Measurements from ENCODE around the gene XPR1. TPM values are rescaled to one million over a fixed set of nuclear protein-coding genes. Genes with fewer than 3 reads are reported as not detected.

Gene XPR1
- total and polyA plus RNA-seq, 10 of the 15 experiments (the other 5 are each of a cell fraction or from before 2014, with no cell fraction given): 1.1 to 33.9 (median 11.3) TPM

DNA sequence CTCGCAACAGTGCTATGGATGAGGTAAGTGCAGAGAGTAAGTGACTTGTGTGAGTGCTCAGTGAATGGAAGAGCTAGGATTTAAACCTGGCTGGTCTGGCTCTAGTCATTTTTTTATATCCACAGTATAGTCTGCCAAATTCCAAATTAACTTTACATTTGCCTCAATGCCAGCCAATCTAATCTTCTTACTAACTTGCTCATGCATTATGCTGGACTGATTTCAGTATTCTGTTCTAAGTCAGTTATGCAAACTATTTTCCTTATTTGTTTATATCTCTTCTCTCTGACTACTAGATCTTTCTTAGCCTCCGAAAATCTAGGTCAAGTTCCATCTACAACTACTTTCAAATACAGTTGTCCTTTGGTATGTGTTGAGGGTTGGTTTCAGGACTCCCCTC lies 133.3 kb downstream of the XPR1 start:
- DNase-seq (ENCODE audit: low read depth, low spot score) (no peak), FAIRE-seq (no peak), ATAC-seq (no peak)
- Histone ChIP-seq H3K27ac (ENCODE audit: control insufficient read depth, insufficient read depth) (no peak overlapping the region), H3K79me2 (ENCODE audit: control insufficient read depth, insufficient read depth, low read length) (no peaks in the 10 kb centered on the region), H3K4me1 (ENCODE audit: control insufficient read depth, insufficient read depth, low read length) (no peaks in the 10 kb centered on the region; the same call in 1 of the 2 replicates), H4K20me1 (ENCODE audit: control insufficient read depth, insufficient read depth) (no peaks in the 10 kb centered on the region), H3K4me2 (ENCODE audit: control insufficient read depth, insufficient read depth) (no peak overlapping the region), H3K9ac (ENCODE audit: control insufficient read depth, insufficient read depth, low read length) (no peak overlapping the region), H3K27me3 (replicated peaks in 1 of 2; ENCODE audit: control insufficient read depth in 2 of 2, insufficient read depth in 2 of 2, low read length in 1 of 2) (no peaks in the 10 kb centered on the region), H3K4me3 (no peak overlapping the region), H3K9me3 (replicated peaks; ENCODE audit: control insufficient read depth, insufficient read depth, low read length) (no peaks in the 10 kb centered on the region; the same call in 2 of the 3 replicates), H3K36me3 (ENCODE audit: control insufficient read depth in 2 of 2, insufficient read depth in 2 of 2, low read length in 1 of 2) (no peaks in the 10 kb centered on the region), H2AFZ (ENCODE audit: control insufficient read depth, low read depth, low read length) (no peak overlapping the region)
- in situ Hi-C loops (cut with MboI) (no loop called here), intact Hi-C loops (cut with micrococcal nuclease; ENCODE audit: unreplicated experiment) (no loop called here)
- TF ChIP-seq, protein P1, sequence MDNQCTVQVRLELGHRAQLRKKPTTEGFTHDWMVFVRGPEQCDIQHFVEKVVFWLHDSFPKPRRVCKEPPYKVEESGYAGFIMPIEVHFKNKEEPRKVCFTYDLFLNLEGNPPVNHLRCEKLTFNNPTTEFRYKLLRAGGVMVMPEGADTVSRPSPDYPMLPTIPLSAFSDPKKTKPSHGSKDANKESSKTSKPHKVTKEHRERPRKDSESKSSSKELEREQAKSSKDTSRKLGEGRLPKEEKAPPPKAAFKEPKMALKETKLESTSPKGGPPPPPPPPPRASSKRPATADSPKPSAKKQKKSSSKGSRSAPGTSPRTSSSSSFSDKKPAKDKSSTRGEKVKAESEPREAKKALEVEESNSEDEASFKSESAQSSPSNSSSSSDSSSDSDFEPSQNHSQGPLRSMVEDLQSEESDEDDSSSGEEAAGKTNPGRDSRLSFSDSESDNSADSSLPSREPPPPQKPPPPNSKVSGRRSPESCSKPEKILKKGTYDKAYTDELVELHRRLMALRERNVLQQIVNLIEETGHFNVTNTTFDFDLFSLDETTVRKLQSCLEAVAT (IDR thresholded peaks at IDR 0.05): no peak
- TF ChIP-seq, protein P2, sequence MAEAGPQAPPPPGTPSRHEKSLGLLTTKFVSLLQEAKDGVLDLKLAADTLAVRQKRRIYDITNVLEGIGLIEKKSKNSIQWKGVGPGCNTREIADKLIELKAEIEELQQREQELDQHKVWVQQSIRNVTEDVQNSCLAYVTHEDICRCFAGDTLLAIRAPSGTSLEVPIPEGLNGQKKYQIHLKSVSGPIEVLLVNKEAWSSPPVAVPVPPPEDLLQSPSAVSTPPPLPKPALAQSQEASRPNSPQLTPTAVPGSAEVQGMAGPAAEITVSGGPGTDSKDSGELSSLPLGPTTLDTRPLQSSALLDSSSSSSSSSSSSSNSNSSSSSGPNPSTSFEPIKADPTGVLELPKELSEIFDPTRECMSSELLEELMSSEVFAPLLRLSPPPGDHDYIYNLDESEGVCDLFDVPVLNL (IDR thresholded peaks at IDR 0.05; ENCODE audit: low read depth, low read length): no peak
- no peak for TF ChIP-seq POLR2AphosphoS5 (IDR thresholded peaks at IDR 0.05; ENCODE audit: low read length)
- CTCF ChIA-PET: no interaction called here
- WGBS (ENCODE audit: insufficient coverage, insufficient replicate concordance, low lambda C conversion rate, missing lambda C conversion rate): 66% methylated on average over 2 of the region's 2 CpGs
- BruUV-seq (replicated peaks): no TSS peak
- POLR2A ChIA-PET: no interaction called here
- RAD21 ChIA-PET (ENCODE audit: unreplicated experiment): no interaction called here
- SMC1A ChIA-PET (ENCODE audit: uncharacterized antibody, unreplicated experiment): no interaction called here

DNA sequence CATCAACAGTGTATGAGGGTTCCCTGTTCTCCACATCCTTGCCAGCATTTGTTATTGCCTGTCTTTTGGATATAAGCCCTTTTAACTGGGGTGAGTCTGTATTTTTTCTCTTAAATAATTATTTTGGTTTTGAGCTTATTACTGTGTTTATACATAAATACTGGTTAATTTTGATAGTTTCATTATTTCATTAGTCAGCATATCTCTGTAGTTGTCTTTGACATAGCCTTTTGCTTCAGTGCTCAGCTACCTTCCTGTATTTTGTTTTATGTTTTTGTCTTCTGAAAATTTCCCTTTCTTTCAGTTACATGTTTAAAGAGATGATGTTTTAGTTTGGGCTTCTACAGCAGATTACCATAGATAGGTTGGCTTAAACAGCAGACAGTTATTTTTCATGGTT lies 138.1 kb downstream of the XPR1 start:
- Histone ChIP-seq H3K4me1 (ENCODE audit: control insufficient read depth, insufficient read depth, low read length) (no peaks in the 10 kb centered on the region; the same call in 1 of the 2 replicates), H3K79me2 (ENCODE audit: control insufficient read depth, insufficient read depth, low read length) (no peaks in the 10 kb centered on the region), H3K27me3 (replicated peaks in 1 of 2; ENCODE audit: control insufficient read depth in 2 of 2, insufficient read depth in 2 of 2, low read length in 1 of 2) (no peaks in the 10 kb centered on the region), H3K9ac (ENCODE audit: control insufficient read depth, insufficient read depth, low read length) (no peak overlapping the region), H3K9me3 (replicated peaks; ENCODE audit: control insufficient read depth, insufficient read depth, low read length) (no peaks in the 10 kb centered on the region; the same call in 2 of the 3 replicates), H2AFZ (ENCODE audit: control insufficient read depth, low read depth, low read length) (no peak overlapping the region), H3K36me3 (ENCODE audit: control insufficient read depth in 2 of 2, insufficient read depth in 2 of 2, low read length in 1 of 2) (no peaks in the 10 kb centered on the region), H3K4me2 (ENCODE audit: control insufficient read depth, insufficient read depth) (no peak overlapping the region; the same call in 1 of the 2 replicates), H3K4me3 (no peak overlapping the region), H3K27ac (ENCODE audit: control insufficient read depth, insufficient read depth) (no peak overlapping the region), H4K20me1 (ENCODE audit: control insufficient read depth, insufficient read depth) (no peaks in the 10 kb centered on the region)
- no TSS peak for BruUV-seq (replicated peaks)
- FAIRE-seq (no peak), ATAC-seq (no peak), DNase-seq (ENCODE audit: low read depth, low spot score) (no peak)
- no peak for TF ChIP-seq ZZZ3 (IDR thresholded peaks at IDR 0.05; ENCODE audit: control insufficient read depth, insufficient read length, low read depth)
- no peak for TF ChIP-seq BCL11A (IDR thresholded peaks at IDR 0.05; ENCODE audit: low read depth, low read length)
- TF ChIP-seq, protein P3, sequence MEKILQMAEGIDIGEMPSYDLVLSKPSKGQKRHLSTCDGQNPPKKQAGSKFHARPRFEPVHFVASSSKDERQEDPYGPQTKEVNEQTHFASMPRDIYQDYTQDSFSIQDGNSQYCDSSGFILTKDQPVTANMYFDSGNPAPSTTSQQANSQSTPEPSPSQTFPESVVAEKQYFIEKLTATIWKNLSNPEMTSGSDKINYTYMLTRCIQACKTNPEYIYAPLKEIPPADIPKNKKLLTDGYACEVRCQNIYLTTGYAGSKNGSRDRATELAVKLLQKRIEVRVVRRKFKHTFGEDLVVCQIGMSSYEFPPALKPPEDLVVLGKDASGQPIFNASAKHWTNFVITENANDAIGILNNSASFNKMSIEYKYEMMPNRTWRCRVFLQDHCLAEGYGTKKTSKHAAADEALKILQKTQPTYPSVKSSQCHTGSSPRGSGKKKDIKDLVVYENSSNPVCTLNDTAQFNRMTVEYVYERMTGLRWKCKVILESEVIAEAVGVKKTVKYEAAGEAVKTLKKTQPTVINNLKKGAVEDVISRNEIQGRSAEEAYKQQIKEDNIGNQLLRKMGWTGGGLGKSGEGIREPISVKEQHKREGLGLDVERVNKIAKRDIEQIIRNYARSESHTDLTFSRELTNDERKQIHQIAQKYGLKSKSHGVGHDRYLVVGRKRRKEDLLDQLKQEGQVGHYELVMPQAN (conservative IDR thresholded peaks at IDR 0.05): no peak
- TF ChIP-seq FOS (IDR thresholded peaks at IDR 0.05; ENCODE audit: borderline replicate concordance, extremely low read depth, insufficient read length): no peak
- no peak for TF ChIP-seq SP1 (IDR thresholded peaks at IDR 0.05; ENCODE audit: low read depth, low read length)
- TF ChIP-seq, protein P4, sequence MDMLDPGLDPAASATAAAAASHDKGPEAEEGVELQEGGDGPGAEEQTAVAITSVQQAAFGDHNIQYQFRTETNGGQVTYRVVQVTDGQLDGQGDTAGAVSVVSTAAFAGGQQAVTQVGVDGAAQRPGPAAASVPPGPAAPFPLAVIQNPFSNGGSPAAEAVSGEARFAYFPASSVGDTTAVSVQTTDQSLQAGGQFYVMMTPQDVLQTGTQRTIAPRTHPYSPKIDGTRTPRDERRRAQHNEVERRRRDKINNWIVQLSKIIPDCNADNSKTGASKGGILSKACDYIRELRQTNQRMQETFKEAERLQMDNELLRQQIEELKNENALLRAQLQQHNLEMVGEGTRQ (IDR thresholded peaks at IDR 0.05; ENCODE audit: borderline replicate concordance, low read depth, low read length): no peak
- TF ChIP-seq GABPA (IDR thresholded peaks at IDR 0.05; ENCODE audit: low read depth): no peak
- TF ChIP-seq FOXM1 (IDR thresholded peaks at IDR 0.05; ENCODE audit: low read depth, low read length): no peak
- TF ChIP-seq HDAC2 (IDR thresholded peaks at IDR 0.05): no peak
- no peak for TF ChIP-seq ZNF207 (IDR thresholded peaks at IDR 0.05; ENCODE audit: borderline replicate concordance)
- ChIA-PET RAD21 (ENCODE audit: unreplicated experiment) (interaction anchor here (0.6 kb wide), 1 partner anchor 139 kb away, joined by 4 read pairs; no protein-coding TSS in a partner anchor), POLR2A (interaction anchor here (0.6 kb wide), 1 partner anchor 507 kb away, joined by 8 read pairs; no protein-coding TSS in a partner anchor), SMC1A (ENCODE audit: uncharacterized antibody, unreplicated experiment) (interaction anchor here (0.8 to 1.1 kb wide), 2 partner anchors 91 to 137 kb away, joined by 3 read pairs; no protein-coding TSS in a partner anchor), CTCF (no interaction called here)
- intact Hi-C loops (cut with micrococcal nuclease; ENCODE audit: unreplicated experiment): no loop called here
- in situ Hi-C loops (cut with MboI): no loop called here
